ENCODE measurements around the gene ADGRL3.

- TF ChIP-seq CTCF (IDR thresholded peaks at IDR 0.05; ENCODE audit: low read length) (no peak), EZH2 (IDR thresholded peaks at IDR 0.05; ENCODE audit: borderline replicate concordance, low read length) (no peak)
These were observed 553.6 kb downstream of the ADGRL3 start for GRCh38 chr4:61753739-61754138.

All from OCI-LY1 (cell line).